Lower leg skin (tissue), 4 donors: ENCODE measurements around the gene ARHGAP15. TPM values are rescaled to one million over a fixed set of nuclear protein-coding genes. Genes with fewer than 3 reads are reported as not detected.

Experiments
- DNase-seq, 2 donors: peaks; one replicate each; pipeline ENCODE4 v3.0.0-alpha.2; 2019; ENCODE audit warnings: low spot score in 2 of 2
- H3K4me3 ChIP-seq: fragments of 200-600 bp; sonication (generic); 2 replicates; pipeline ENCODE4 v1.5.1; 2017; ENCODE audit warnings: mild to moderate bottlenecking, low read depth; ENCODE audit not compliant: poor library complexity, severe bottlenecking
- CTCF ChIP-seq, 3 donors: fragments of 450-650 bp; IDR thresholded peaks; one replicate each; pipeline ENCODE4 v1.5.1; 2016; ENCODE audit warnings: antibody characterized with exemption in 3 of 3, mild to moderate bottlenecking in 3 of 3, moderate library complexity in 2 of 3
- POLR2A ChIP-seq, 2 donors: fragments of 450-650 bp; IDR thresholded peaks; one replicate each; pipeline ENCODE4 v1.6.1; 2016 to 2017; ENCODE audit warnings: antibody characterized with exemption in 2 of 2, mild to moderate bottlenecking in 1 of 2, moderate library complexity in 1 of 2
- WGBS, 2 donors: methylation state at CpG; one replicate each; pipeline ENCODE4 v1.1.5; 2018; 5-methylcytosine and 5-hydroxymethylcytosine counted together
- intact Hi-C: fragments of 100-400 bp; cut with DNase I; formaldehyde crosslinking; loops from one replicate; pipeline ENCODE4 v1.15.0; 2023; ENCODE audit warnings: low total_unique reads
- total RNA-seq, 4 donors: library from RNA; depleted of rRNA; stranded (reverse); fragments of >200 nt; gene quantifications; one replicate each; pipeline ENCODE4 v1.1.0, GENCODE V29; 2016

ARHGAP15 gene
- total RNA-seq, 4 donors from 2014 or later, result 1.1 to 4.6 (median 2.4) TPM

GRCh38 chr2:143252138-143252907 lies 123.1 kb downstream of the ARHGAP15 start:
- DNase-seq, result no peak
- TF ChIP-seq POLR2A (IDR thresholded peaks at IDR 0.05) (no peak), CTCF (IDR thresholded peaks at IDR 0.05) (no peak)
- 90% methylated on average over 5 of the region's 5 CpGs for WGBS, 2 donors
- intact Hi-C loops, result no loop called here
- no peak overlapping the region for H3K4me3 ChIP-seq

- 70 to 73% methylated on average over 1 of the region's 1 CpG for WGBS, 2 donors
- intact Hi-C loops, result no loop called here
- TF ChIP-seq CTCF (IDR thresholded peaks at IDR 0.05), result no peak
- no peak for TF ChIP-seq POLR2A (IDR thresholded peaks at IDR 0.05)
- H3K4me3 ChIP-seq, result no peak overlapping the region
- no peak for DNase-seq
Observed at GRCh38 chr2:143254110-143254509, 124.9 kb downstream of the ARHGAP15 start.

GRCh38 chr2:143255086-143255485 lies 125.9 kb downstream of the ARHGAP15 start:
- WGBS, 2 donors, result 77% methylated on average over 3 of the region's 3 CpGs
- no peak for TF ChIP-seq POLR2A (IDR thresholded peaks at IDR 0.05)
- TF ChIP-seq CTCF (IDR thresholded peaks at IDR 0.05), result no peak
- intact Hi-C loops, result no loop called here
- no peak for DNase-seq
- H3K4me3 ChIP-seq, result no peak overlapping the region

- TF ChIP-seq POLR2A (IDR thresholded peaks at IDR 0.05) (no peak), CTCF (IDR thresholded peaks at IDR 0.05) (no peak)
- intact Hi-C loops, result no loop called here
- no peak for DNase-seq
- no peak overlapping the region for H3K4me3 ChIP-seq
Observed at GRCh38 chr2:143255899-143256298, 126.7 kb downstream of the ARHGAP15 start.

- no peak for TF ChIP-seq POLR2A (IDR thresholded peaks at IDR 0.05)
- no peak for TF ChIP-seq CTCF (IDR thresholded peaks at IDR 0.05)
- no peak for DNase-seq
- no peak overlapping the region for H3K4me3 ChIP-seq
- intact Hi-C loops, result no loop called here
- 82 to 86% methylated on average over 3 of the region's 3 CpGs for WGBS, 2 donors
Observed at GRCh38 chr2:143258126-143258892, 129.1 kb downstream of the ARHGAP15 start.
